Measurements from ENCODE around the gene B3GALT6.

- TF ChIP-seq CTCF (IDR thresholded peaks at IDR 0.05; ENCODE audit: poor library complexity) (no peak), EZH2 (IDR thresholded peaks at IDR 0.05; ENCODE audit: borderline replicate concordance) (no peak), EZH2phosphoT487 (IDR thresholded peaks at IDR 0.05; ENCODE audit: low read depth, severe bottlenecking, unreplicated experiment) (no peak)
Observed at GRCh38 chr1:1256956-1257871, 25.2 kb downstream of the B3GALT6 start.

Data from hepatocyte (in vitro differentiated cells).